ENCODE results near the gene MRPL45. TPM values are rescaled to one million over a fixed set of nuclear protein-coding genes. Genes with fewer than 3 reads are reported as not detected.

The MRPL45 gene
- total and polyA plus RNA-seq, 2 donors (not counting 1 experiment from before 2014, with no cell fraction given) = 13.1 to 17.6 TPM

DNA sequence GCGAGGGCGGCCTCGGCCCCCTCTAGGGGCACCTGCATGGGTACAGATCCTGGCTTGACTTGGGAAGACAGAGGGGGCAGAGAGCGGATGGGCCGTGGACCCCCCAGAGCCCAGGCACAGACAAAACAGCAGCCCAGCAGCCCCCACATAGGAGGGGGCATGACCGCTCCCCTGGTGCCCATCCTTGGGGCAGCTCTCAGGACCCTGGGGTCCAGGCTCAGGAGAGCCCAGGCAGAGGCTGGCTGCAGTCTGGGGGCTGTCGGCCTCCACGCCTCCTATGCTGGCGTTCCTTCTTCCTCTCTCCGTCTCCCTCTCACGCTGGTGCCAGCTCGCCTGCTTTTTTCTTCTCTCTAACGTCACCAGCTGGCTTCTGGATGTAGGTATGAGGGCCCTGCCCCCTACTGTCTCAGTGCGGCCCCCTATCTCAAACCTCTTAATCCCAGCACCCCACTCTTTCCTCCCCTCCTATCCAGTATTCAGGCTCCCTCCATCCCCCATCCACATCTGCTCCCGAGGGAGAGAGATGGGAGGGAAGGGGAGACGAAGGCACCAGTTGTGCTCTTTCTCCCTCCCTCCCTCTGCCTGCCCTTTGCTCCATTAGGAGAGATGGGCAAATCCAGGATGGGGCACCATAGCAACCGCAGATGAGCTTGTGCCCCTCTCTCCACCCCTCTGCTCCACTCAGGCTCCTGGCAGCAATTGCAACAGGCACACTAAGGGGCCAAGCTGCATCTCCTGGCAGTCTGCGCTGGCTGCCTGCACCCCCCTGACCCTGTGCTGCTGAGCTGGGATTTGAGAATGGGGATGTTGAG, 46.8 kb downstream of the MRPL45 start, which contains the start of gene GPR179:
TSS of gene GPR179 (minus strand) at position 349 of the 812 bp plus-strand sequence. CDS start at position 182, 167 bp downstream.
- whole genome bisulfite sequencing (ENCODE audit: insufficient coverage) = 98% methylated on average over 13 of the region's 18 CpGs
- Histone ChIP-seq H3K4me1 (ENCODE audit: control insufficient read depth in 2 of 2, insufficient read depth in 2 of 2, low read length in 2 of 2) (no peaks in the 10 kb centered on the region), H3K79me2 (ENCODE audit: control insufficient read depth, insufficient read depth, low read length) (no peaks in the 10 kb centered on the region), H2AFZ (ENCODE audit: insufficient read depth, low read depth, low read length, poor library complexity, severe bottlenecking) (no peak within 1 kb of the TSS), H3K27ac (ENCODE audit: low read length in 2 of 2) (no peak within 1 kb of the TSS), H3K9me3 (ENCODE audit: control extremely low read depth in 1 of 3, control insufficient read depth in 2 of 3, insufficient read depth in 1 of 3, low read length in 2 of 3) (no peaks in the 10 kb centered on the region), H3K4me3 (ENCODE audit: control extremely low read depth in 1 of 5, extremely low read depth in 1 of 5, insufficient read depth in 1 of 5, low read depth in 2 of 5, low read length in 4 of 5) (no peak within 1 kb of the TSS), H3K27me3 (replicated peaks in 1 of 4; ENCODE audit: control extremely low read depth in 1 of 4, control insufficient read depth in 3 of 4, insufficient read depth in 4 of 4, low read length in 3 of 4) (no peaks in the 10 kb centered on the region), H3K4me2 (replicated peaks; ENCODE audit: low read depth, low read length, poor library complexity, severe bottlenecking) (no peak within 1 kb of the TSS), H3K9ac (ENCODE audit: low read length) (no peak within 1 kb of the TSS), H4K20me1 (ENCODE audit: control insufficient read depth, insufficient read depth, low read length, poor library complexity, severe bottlenecking) (no peaks in the 10 kb centered on the region), H3K36me3 (replicated peaks in 1 of 2; ENCODE audit: control extremely low read depth in 1 of 2, control insufficient read depth in 1 of 2, extremely low read depth in 1 of 2, insufficient read depth in 2 of 2, low read length in 1 of 2) (no peaks in the 10 kb centered on the region)
- ChIA-PET POLR2A (no interaction called here), CTCF (interaction anchor here (1.3 to 1.5 kb wide), 2 partner anchors 12 to 71 kb away, joined by 3 to 4 read pairs; no protein-coding TSS in a partner anchor)
- no peak for ATAC-seq (ENCODE audit: low read depth)
- H3K9me3 Mint-ChIP-seq (ENCODE audit: insufficient read depth) = no peaks in the 10 kb centered on the region
- TF ChIP-seq, protein P1, sequence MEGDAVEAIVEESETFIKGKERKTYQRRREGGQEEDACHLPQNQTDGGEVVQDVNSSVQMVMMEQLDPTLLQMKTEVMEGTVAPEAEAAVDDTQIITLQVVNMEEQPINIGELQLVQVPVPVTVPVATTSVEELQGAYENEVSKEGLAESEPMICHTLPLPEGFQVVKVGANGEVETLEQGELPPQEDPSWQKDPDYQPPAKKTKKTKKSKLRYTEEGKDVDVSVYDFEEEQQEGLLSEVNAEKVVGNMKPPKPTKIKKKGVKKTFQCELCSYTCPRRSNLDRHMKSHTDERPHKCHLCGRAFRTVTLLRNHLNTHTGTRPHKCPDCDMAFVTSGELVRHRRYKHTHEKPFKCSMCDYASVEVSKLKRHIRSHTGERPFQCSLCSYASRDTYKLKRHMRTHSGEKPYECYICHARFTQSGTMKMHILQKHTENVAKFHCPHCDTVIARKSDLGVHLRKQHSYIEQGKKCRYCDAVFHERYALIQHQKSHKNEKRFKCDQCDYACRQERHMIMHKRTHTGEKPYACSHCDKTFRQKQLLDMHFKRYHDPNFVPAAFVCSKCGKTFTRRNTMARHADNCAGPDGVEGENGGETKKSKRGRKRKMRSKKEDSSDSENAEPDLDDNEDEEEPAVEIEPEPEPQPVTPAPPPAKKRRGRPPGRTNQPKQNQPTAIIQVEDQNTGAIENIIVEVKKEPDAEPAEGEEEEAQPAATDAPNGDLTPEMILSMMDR (IDR thresholded peaks at IDR 0.05) = no peak
- no peak for TF ChIP-seq EZH2 (IDR thresholded peaks at IDR 0.05; ENCODE audit: borderline replicate concordance, insufficient read depth, low read depth, low read length, poor library complexity, severe bottlenecking)
- H3K27ac Mint-ChIP-seq = no peak within 1 kb of the TSS
- intact Hi-C loops (cut with micrococcal nuclease) = no loop called here
- H3K27me3 Mint-ChIP-seq = peaks cover 5% of the 10 kb centered on the region
- no peak within 1 kb of the TSS for H3K4me3 Mint-ChIP-seq
- no peaks in the 10 kb centered on the region for H3K4me1 Mint-ChIP-seq
- no peak for DNase-seq

DNA sequence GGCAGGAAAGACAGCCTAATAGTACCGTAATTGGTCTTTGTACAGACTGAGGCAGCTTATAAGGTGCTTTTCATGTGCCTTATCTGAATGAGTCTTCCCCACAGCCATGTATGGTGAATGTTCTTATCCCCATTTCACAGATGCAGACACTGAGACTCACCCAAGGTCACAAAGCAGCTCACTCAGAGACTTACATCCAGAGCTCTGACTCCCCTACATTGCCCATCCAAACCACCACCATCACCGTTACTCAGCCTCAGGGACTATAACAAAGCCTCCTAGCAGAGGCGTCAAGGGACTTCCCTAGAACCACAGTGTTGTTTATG, 47.4 kb downstream of the MRPL45 start:
- no peak for ATAC-seq (ENCODE audit: low read depth)
- Mint-ChIP-seq H3K9me3 (ENCODE audit: insufficient read depth) (no peaks in the 10 kb centered on the region), H3K27me3 (peaks cover 5% of the 10 kb centered on the region), H3K4me1 (peaks cover 4% of the 10 kb centered on the region), H3K4me3 (no peak overlapping the region), H3K27ac (no peak overlapping the region)
- CTCF ChIA-PET = interaction anchor here (1.3 to 1.5 kb wide), 2 partner anchors 11 to 70 kb away, joined by 3 to 4 read pairs; no protein-coding TSS in a partner anchor
- POLR2A ChIA-PET = no interaction called here
- Histone ChIP-seq H3K9ac (ENCODE audit: low read length) (no peak overlapping the region), H3K36me3 (replicated peaks in 1 of 2; ENCODE audit: control extremely low read depth in 1 of 2, control insufficient read depth in 1 of 2, extremely low read depth in 1 of 2, insufficient read depth in 2 of 2, low read length in 1 of 2) (no peaks in the 10 kb centered on the region), H4K20me1 (ENCODE audit: control insufficient read depth, insufficient read depth, low read length, poor library complexity, severe bottlenecking) (no peaks in the 10 kb centered on the region), H3K4me1 (ENCODE audit: control insufficient read depth in 2 of 2, insufficient read depth in 2 of 2, low read length in 2 of 2) (peaks cover 0 to 3% of the 10 kb centered on the region in 2 donors), H3K79me2 (ENCODE audit: control insufficient read depth, insufficient read depth, low read length) (no peaks in the 10 kb centered on the region), H3K4me3 (ENCODE audit: control extremely low read depth in 1 of 5, extremely low read depth in 1 of 5, insufficient read depth in 1 of 5, low read depth in 2 of 5, low read length in 4 of 5) (no peak overlapping the region), H3K4me2 (replicated peaks; ENCODE audit: low read depth, low read length, poor library complexity, severe bottlenecking) (no peak overlapping the region), H3K27me3 (replicated peaks in 1 of 4; ENCODE audit: control extremely low read depth in 1 of 4, control insufficient read depth in 3 of 4, insufficient read depth in 4 of 4, low read length in 3 of 4) (no peaks in the 10 kb centered on the region), H2AFZ (ENCODE audit: insufficient read depth, low read depth, low read length, poor library complexity, severe bottlenecking) (no peak overlapping the region), H3K27ac (ENCODE audit: low read length in 2 of 2) (no peak overlapping the region), H3K9me3 (ENCODE audit: control extremely low read depth in 1 of 3, control insufficient read depth in 2 of 3, insufficient read depth in 1 of 3, low read length in 2 of 3) (no peaks in the 10 kb centered on the region)
- intact Hi-C loops (cut with micrococcal nuclease) = no loop called here
- WGBS (ENCODE audit: insufficient coverage) = 76% methylated on average over 3 of the region's 3 CpGs
- TF ChIP-seq EZH2 (IDR thresholded peaks at IDR 0.05; ENCODE audit: borderline replicate concordance, insufficient read depth, low read depth, low read length, poor library complexity, severe bottlenecking) = no peak
- TF ChIP-seq, protein P1 (IDR thresholded peaks at IDR 0.05) = no peak
- DNase-seq = no peak

Data from B cell (primary cell).